K562 (cell line): ENCODE data around the gene RNF19B. TPM values are rescaled to one million over a fixed set of nuclear protein-coding genes. Genes with fewer than 3 reads are reported as not detected.
A peak's percentile ranks its signal among the peaks of the same experiment; 100 is the strongest.

Experiments used
- ATF7 ChIP-seq: fragments of 450-650 bp; IDR thresholded peaks from 2 replicates; pipeline ENCODE4 v1.7.1; 2014; ENCODE audit warnings: mild to moderate bottlenecking, moderate library complexity
- CREM ChIP-seq: IDR thresholded peaks from 2 replicates; pipeline ENCODE4 v1.6.1; 2014; ENCODE audit warnings: antibody characterized with exemption, low read depth
- HOXB6 ChIP-seq: fragments of 250-450 bp; sonication (Bioruptor Pico); IDR thresholded peaks from 2 replicates; pipeline ENCODE4 v1.5.1; 2022; ENCODE audit warnings: mild to moderate bottlenecking, borderline replicate concordance
- LCOR ChIP-seq: sonication (generic); formaldehyde crosslinking; IDR thresholded peaks from 2 replicates; pipeline ENCODE4 v1.8.0; 2022; ENCODE audit warnings: mild to moderate bottlenecking, missing genetic modification reagents
- MEIS2 ChIP-seq: fragments of 450-650 bp; IDR thresholded peaks from 2 replicates; pipeline ENCODE4 v1.6.1; 2014; ENCODE audit warnings: mild to moderate bottlenecking; ENCODE audit not compliant: partially characterized antibody
- NR3C1 ChIP-seq: sonication (generic); formaldehyde crosslinking; IDR thresholded peaks from 2 replicates; pipeline ENCODE4 v1.8.1; 2022; ENCODE audit warnings: missing genetic modification reagents
- SMARCA4 ChIP-seq: fragments of 450-650 bp; IDR thresholded peaks from 2 replicates; pipeline ENCODE4 v1.6.1; 2016
- ZNF644 ChIP-seq: fragments of 200-800 bp; sonication (Bioruptor generic); IDR thresholded peaks from 2 replicates; pipeline ENCODE4 v1.6.1; 2016; ENCODE audit warnings: low read depth, missing genetic modification characterization, missing compliant biosample characterization
- ZNF695 ChIP-seq: fragments of 450-650 bp; formaldehyde crosslinking; IDR thresholded peaks from 2 replicates; pipeline ENCODE4 v1.4.0; 2020; ENCODE audit warnings: mild to moderate bottlenecking, moderate library complexity
- polyA plus RNA-seq, 8 experiments: library from polyadenylated mRNA; depleted of rRNA in 4 of 8; stranded (reverse) in 5 of 8; unstranded in 3 of 8; fragments of >200 nt; fragmentation: Nextera tagmentation in 2 of 8; fragmentation: Illumina TruSeq in 1 of 8; extraction: Ambion mirVana in 2 of 8; extraction: Trizol in 1 of 8; gene quantifications; 2 replicates each; pipeline versions ENCODE4 v1.2.1 to v1.2.3, GENCODE V29; 2011 to 2014; ENCODE audit warnings: inconsistent platforms in 1 of 8, missing spikeins in 1 of 8
- total RNA-seq, 7 experiments: library from RNA; depleted of rRNA in 6 of 7; stranded (reverse); fragments of >200 nt in 6 of 7; fragmentation: Illumina TruSeq in 2 of 7; extraction: Trizol in 2 of 7; gene quantifications; 2 replicates each; pipeline versions ENCODE4 v1.2.1 to v1.2.3, GENCODE V29; 2011 to 2021; ENCODE audit warnings: low replicate concordance in 1 of 7
- TF ChIP-seq, protein P1 (sequence below), 2 experiments: IDR thresholded peaks in 1 of 2; conservative IDR thresholded peaks in 1 of 2; 2 replicates each; pipeline ENCODE4 v1.6.1; 2016; ENCODE audit warnings: low read depth in 2 of 2, mild to moderate bottlenecking in 1 of 2, missing compliant biosample characterization in 1 of 2, missing genetic modification characterization in 1 of 2, moderate library complexity in 1 of 2
- TF ChIP-seq, protein P2 (sequence below): fragments of 450-650 bp; IDR thresholded peaks from 2 replicates; pipeline ENCODE4 v1.6.1; 2016; ENCODE audit warnings: mild to moderate bottlenecking, moderate library complexity

Gene RNF19B
- total and polyA plus RNA-seq, 9 of the 15 experiments (the other 6 are each of a cell fraction or from before 2014, with no cell fraction given): 2.6 to 14.9 (median 10.1) TPM

GRCh38 chr1:32966900-32967299 lies 2.3 kb upstream of the RNF19B start (continued):
- TF ChIP-seq, protein P1, sequence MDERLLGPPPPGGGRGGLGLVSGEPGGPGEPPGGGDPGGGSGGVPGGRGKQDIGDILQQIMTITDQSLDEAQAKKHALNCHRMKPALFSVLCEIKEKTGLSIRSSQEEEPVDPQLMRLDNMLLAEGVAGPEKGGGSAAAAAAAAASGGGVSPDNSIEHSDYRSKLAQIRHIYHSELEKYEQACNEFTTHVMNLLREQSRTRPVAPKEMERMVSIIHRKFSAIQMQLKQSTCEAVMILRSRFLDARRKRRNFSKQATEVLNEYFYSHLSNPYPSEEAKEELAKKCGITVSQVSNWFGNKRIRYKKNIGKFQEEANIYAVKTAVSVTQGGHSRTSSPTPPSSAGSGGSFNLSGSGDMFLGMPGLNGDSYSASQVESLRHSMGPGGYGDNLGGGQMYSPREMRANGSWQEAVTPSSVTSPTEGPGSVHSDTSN (CRISPR knock-in tag; IDR thresholded peaks at IDR 0.05; ENCODE audit: low read depth): no peak
- TF ChIP-seq, protein P1 (tag; conservative IDR thresholded peaks at IDR 0.05; ENCODE audit: low read depth): peak; percentile 27; the same call in 1 of the 2 replicates
- no peak for TF ChIP-seq ZNF644 (tag)
- TF ChIP-seq NR3C1: no peak
- TF ChIP-seq SMARCA4: peak; percentile 35; the same call in 1 of the 2 replicates
- TF ChIP-seq, protein P2, sequence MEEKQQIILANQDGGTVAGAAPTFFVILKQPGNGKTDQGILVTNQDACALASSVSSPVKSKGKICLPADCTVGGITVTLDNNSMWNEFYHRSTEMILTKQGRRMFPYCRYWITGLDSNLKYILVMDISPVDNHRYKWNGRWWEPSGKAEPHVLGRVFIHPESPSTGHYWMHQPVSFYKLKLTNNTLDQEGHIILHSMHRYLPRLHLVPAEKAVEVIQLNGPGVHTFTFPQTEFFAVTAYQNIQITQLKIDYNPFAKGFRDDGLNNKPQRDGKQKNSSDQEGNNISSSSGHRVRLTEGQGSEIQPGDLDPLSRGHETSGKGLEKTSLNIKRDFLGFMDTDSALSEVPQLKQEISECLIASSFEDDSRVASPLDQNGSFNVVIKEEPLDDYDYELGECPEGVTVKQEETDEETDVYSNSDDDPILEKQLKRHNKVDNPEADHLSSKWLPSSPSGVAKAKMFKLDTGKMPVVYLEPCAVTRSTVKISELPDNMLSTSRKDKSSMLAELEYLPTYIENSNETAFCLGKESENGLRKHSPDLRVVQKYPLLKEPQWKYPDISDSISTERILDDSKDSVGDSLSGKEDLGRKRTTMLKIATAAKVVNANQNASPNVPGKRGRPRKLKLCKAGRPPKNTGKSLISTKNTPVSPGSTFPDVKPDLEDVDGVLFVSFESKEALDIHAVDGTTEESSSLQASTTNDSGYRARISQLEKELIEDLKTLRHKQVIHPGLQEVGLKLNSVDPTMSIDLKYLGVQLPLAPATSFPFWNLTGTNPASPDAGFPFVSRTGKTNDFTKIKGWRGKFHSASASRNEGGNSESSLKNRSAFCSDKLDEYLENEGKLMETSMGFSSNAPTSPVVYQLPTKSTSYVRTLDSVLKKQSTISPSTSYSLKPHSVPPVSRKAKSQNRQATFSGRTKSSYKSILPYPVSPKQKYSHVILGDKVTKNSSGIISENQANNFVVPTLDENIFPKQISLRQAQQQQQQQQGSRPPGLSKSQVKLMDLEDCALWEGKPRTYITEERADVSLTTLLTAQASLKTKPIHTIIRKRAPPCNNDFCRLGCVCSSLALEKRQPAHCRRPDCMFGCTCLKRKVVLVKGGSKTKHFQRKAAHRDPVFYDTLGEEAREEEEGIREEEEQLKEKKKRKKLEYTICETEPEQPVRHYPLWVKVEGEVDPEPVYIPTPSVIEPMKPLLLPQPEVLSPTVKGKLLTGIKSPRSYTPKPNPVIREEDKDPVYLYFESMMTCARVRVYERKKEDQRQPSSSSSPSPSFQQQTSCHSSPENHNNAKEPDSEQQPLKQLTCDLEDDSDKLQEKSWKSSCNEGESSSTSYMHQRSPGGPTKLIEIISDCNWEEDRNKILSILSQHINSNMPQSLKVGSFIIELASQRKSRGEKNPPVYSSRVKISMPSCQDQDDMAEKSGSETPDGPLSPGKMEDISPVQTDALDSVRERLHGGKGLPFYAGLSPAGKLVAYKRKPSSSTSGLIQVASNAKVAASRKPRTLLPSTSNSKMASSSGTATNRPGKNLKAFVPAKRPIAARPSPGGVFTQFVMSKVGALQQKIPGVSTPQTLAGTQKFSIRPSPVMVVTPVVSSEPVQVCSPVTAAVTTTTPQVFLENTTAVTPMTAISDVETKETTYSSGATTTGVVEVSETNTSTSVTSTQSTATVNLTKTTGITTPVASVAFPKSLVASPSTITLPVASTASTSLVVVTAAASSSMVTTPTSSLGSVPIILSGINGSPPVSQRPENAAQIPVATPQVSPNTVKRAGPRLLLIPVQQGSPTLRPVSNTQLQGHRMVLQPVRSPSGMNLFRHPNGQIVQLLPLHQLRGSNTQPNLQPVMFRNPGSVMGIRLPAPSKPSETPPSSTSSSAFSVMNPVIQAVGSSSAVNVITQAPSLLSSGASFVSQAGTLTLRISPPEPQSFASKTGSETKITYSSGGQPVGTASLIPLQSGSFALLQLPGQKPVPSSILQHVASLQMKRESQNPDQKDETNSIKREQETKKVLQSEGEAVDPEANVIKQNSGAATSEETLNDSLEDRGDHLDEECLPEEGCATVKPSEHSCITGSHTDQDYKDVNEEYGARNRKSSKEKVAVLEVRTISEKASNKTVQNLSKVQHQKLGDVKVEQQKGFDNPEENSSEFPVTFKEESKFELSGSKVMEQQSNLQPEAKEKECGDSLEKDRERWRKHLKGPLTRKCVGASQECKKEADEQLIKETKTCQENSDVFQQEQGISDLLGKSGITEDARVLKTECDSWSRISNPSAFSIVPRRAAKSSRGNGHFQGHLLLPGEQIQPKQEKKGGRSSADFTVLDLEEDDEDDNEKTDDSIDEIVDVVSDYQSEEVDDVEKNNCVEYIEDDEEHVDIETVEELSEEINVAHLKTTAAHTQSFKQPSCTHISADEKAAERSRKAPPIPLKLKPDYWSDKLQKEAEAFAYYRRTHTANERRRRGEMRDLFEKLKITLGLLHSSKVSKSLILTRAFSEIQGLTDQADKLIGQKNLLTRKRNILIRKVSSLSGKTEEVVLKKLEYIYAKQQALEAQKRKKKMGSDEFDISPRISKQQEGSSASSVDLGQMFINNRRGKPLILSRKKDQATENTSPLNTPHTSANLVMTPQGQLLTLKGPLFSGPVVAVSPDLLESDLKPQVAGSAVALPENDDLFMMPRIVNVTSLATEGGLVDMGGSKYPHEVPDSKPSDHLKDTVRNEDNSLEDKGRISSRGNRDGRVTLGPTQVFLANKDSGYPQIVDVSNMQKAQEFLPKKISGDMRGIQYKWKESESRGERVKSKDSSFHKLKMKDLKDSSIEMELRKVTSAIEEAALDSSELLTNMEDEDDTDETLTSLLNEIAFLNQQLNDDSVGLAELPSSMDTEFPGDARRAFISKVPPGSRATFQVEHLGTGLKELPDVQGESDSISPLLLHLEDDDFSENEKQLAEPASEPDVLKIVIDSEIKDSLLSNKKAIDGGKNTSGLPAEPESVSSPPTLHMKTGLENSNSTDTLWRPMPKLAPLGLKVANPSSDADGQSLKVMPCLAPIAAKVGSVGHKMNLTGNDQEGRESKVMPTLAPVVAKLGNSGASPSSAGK: no peak
- no peak for TF ChIP-seq ZNF695 (CRISPR knock-in tag)
- no peak for TF ChIP-seq LCOR (CRISPR knock-in tag)
- TF ChIP-seq ATF7: peak; percentile 70
- TF ChIP-seq CREM: peak; percentile 89
- no peak for TF ChIP-seq HOXB6 (CRISPR knock-in tag)
- peak; percentile 51 for TF ChIP-seq MEIS2
